SK-N-DZ (cell line): ENCODE measurements around the gene SPON1.
"Not testable (repeated sequence)": the region's sequence is repeated elsewhere in the genome, so short reads cannot be mapped to it uniquely, and the experiment has no call there.

Experiments used
- DNase-seq: peaks from one replicate; pipeline ENCODE4 v3.0.0-alpha.2; 2015; ENCODE audit warnings: low spot score

SPON1 gene

DNA sequence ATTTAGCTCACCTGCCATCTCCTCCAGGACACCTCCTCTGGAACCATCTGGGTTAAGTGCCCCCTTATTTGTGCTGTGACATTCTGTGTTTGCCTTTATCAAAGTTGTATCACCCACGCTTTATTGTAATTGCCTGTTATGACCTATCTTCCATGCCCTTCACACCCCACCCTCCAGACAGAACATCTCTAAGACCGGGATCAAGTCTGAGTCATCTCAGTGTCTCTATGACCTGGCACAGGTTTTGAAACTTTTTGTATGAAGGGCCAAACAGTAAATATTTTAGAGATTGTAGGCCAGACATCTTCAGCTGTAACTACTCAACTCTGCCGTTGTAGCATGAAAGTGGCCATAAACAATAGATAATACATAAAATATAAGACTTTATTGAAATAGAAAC is 161.8 kb downstream of the SPON1 start:
- DNase-seq, result no peak

- DNase-seq, result no peak
Measured at GRCh38 chr11:14124886-14125285, 162.4 kb downstream of the SPON1 start.

GRCh38 chr11:14125529-14125928 is 163.0 kb downstream of the SPON1 start:
- no peak for DNase-seq

- DNase-seq, result no peak
Measured at GRCh38 chr11:14127679-14128078, 165.2 kb downstream of the SPON1 start.

DNA sequence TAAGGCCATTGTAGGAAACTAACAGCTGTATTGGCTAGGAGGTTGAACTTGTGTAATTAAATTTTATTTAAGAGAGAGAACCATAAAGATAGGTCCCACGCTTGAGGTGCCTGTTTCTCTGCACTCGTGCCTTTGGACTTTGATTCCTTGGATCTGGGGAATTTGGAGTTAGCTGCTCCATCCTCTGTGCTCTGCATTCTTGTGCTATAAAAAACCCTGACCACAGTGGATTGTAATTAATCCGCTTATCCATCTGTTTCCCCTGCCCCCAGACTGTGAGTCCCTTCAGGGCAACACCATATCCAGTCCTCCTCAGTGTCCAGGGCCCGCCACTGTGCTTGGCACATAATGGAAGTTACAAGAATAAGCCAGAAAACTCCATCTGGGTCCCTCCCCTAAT is 169.8 kb downstream of the SPON1 start:
- DNase-seq, result no peak

DNA sequence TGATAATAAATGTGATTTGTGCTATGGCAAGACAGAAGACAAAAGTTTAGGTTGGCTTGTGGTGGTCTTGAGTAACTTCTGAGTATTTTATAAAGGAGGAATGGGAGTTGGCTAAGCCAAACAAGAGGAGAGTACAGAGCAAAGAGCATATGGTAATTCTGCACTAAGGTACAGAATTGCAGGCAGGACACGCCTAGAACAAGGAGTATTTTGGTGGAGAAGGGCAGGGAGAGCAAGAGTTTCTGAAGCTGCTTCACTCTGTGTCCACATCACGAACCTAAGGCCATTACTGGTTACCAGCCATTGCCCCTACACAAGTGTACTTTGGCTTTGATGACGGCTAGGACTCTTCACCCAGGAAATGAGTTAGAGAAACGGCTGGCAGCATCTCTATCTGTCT is 170.9 kb downstream of the SPON1 start:
- no peak for DNase-seq

GRCh38 chr11:14136561-14136960 is 174.0 kb downstream of the SPON1 start:
- no peak for DNase-seq

GRCh38 chr11:14137284-14137683 is 174.8 kb downstream of the SPON1 start:
- no peak for DNase-seq

- no peak for DNase-seq
Measured at GRCh38 chr11:14140991-14141390, 178.5 kb downstream of the SPON1 start.

DNA sequence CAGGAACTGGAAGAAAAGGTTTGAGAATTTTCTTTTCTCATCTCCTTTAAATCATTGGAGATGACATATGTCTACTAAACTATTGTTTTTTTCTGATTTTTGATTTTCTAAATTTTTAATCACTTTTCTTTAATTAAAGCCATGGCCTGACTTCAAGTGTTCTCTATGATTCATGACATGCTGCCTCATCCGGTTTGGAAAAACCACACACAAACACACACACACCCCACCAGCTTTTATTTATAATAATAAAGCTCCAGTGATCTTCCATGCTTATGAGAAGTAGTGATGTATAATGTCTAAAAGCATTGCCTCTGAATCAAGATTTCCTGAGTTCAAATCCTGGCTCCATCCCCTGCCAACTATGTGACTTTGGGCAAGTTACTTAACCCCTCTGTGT is 179.2 kb downstream of the SPON1 start:
- no peak for DNase-seq

GRCh38 chr11:14144934-14145333 is 182.4 kb downstream of the SPON1 start:
- DNase-seq, result no peak

DNA sequence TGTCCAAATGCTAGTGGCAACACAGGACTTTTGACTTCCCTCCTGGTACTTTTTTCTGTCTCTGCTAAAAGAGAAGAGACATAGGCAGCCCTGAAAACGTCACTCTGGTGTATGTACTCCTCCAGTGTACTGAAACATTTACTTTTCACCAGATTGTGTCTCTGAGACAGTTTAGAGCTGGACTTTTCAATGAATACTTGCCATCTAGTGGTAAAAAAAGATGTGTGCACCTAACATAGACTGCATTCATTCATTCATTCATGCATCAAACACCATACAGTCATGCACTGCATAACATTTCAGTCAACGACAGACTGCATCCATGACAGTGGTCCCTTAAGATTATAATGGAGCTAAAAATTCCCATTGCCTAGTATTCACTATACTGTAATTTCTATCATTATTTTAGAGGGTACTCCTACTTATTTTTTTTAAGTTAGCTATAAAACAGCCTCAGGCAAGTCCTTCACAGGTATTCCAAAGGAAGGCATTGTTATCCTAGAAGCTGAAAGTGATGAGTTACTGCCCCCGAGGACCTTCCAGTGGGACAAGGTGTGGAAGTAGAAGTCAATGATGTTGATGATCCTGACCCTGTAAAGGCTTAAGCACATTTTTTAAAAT is 186.2 kb downstream of the SPON1 start:
- no peak for DNase-seq

DNA sequence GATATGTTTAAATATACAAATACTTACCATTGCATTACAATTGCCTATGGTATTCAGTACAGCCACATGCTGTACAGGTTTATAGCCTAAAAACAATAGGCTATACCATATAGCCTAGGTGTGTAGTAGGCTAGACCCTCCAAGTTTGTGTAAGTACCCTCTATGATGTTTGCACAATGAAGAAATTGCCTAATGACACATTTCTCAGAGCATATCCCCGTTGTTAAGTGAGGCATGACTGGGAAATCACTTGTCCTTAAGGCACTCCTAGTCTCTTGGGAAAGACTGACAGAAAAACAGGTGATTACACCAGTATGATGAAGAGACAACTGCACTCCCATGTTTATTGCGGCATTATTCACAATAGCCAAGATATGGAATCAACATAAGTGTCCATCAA is 187.2 kb downstream of the SPON1 start:
- DNase-seq, result no peak

- no peak for DNase-seq
Measured at GRCh38 chr11:14150878-14151277, 188.4 kb downstream of the SPON1 start.

- DNase-seq, result not testable (repeated sequence)
Measured at GRCh38 chr11:14154103-14154502, 191.6 kb downstream of the SPON1 start.

DNA sequence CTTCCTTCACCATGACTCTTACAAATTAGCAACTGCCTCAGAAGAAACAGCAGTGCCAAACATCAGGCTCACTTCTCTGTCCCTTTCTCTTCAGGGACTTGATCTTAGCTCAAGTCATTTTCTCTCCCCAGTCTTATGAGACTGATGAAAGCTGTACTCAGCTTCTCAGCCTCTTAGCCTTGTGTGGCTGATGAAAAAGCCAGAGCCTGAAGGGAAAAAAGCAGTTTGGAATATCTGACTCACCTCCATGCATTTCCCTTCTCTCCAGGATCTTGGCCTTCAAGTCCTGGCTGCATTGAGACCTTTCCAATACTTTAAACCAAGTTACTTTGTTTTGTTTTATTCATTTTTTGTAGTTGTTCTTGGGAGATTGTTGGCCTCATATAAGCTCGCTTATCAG is 195.9 kb downstream of the SPON1 start:
- DNase-seq, result no peak

GRCh38 chr11:14163576-14163975 is 201.1 kb downstream of the SPON1 start:
- DNase-seq, result no peak

DNA sequence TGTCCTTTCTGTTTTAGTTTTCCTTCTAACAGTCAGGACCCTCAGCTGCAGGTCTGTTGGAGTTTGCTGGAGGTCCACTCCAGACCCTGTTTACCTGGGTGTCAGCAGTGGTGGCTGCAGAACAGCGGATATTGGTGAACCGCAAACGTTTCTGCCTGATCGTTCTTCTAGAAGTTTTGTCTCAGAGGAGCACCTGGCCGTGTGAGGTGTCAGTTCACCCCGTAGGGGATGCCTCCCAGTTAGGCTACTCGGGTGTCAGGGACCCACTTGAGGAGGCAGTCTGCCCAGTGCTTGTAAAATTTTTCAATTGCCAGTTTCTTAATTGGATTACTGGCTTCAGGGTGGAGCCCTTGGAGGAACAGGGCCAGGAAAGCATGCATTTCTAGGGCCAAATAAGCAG is 211.2 kb downstream of the SPON1 start:
- DNase-seq, result not testable (repeated sequence)

- peak; percentile 24 for DNase-seq
Measured at GRCh38 chr11:14179116-14179820, 216.7 kb downstream of the SPON1 start.

GRCh38 chr11:14181121-14181520 is 218.6 kb downstream of the SPON1 start:
- DNase-seq, result peak; percentile 36

- DNase-seq, result peak; percentile 53
Measured at GRCh38 chr11:14182833-14183364, 220.4 kb downstream of the SPON1 start.

DNA sequence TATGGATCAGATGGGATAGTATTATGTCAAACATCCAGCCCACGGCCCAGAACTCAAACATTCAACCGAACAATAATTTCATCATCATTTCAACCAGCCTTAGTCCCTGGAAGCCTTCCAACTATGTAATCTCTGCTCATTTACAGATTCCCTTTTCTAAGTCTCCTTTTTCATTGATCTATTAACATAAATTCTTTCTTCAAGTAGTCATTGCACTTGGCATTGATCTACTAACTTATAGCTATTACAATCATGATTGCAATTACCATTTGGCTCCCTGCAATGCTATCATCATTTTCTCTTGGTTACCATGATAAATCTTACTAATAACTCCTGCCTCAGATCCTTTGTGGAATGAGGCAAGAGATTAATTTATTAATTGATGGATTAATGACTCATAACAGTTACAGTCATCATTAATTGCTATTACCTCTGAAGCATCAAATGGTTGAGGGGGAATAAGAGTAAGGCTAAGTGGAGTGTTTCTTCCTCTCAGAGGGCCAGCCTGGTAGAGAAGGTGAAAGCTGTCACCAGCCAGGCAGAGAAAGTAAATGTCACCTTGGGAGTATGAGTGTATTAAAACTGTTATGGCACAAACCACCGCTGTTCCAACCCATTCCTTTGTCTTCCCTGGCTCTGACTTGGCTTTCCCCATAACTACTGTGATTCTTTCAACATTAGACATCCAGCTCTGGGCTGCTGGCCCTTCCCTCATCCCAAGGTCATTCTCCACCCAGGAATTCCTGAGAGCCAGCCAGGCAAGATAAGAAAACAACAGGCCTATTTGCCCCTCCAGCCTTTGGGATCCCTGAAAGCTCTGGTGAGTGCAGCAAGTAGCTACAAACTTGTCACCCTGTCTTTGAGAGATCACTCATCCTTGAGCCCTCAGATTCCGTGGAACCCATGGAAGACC is 221.8 kb downstream of the SPON1 start:
- no peak for DNase-seq
